Measurements from ENCODE around the gene POPDC3. TPM values are rescaled to one million over a fixed set of nuclear protein-coding genes. Genes with fewer than 3 reads are reported as not detected.

POPDC3 gene
- total RNA-seq, 1 donor from 2014 or later: 8.2 TPM

DNA sequence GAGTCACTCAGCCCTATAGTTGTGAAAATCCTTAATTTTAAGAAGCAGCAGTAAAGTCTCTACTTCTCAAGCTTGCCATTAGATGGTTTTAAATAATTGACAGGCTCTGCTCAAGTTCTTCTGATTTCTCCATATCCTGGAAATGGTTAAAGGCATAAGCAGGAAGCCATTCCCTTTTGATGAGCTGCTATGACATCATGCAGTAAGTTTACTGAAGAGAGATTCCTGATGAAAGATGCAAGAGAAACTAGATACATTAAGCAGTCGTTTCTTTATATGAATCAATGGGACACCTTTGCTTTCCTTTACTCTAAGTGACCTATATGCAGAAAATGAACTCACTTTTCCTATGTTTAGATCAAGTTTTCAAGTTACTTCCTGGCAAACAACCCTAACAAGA, 9.8 kb downstream of the POPDC3 start:
- Histone ChIP-seq H3F3A (ENCODE audit: low read depth) (no peaks in the 10 kb centered on the region), H2AFZ (replicated peaks) (no peak overlapping the region), H3K9me3 (ENCODE audit: low read depth) (no peaks in the 10 kb centered on the region), H3K27me3 (no peaks in the 10 kb centered on the region), H3K27ac (no peak overlapping the region), H3K79me2 (ENCODE audit: low read depth) (no peaks in the 10 kb centered on the region), H3K4me3 (no peak overlapping the region), H3K4me2 (no peak overlapping the region), H3K36me3 (no peaks in the 10 kb centered on the region), H3K9ac (no peak overlapping the region), H4K20me1 (ENCODE audit: low read depth) (no peaks in the 10 kb centered on the region), H3K4me1 (no peaks in the 10 kb centered on the region)
- Mint-ChIP-seq H3K4me1 (peaks cover 6% of the 10 kb centered on the region), H3K27ac (no peak overlapping the region), H3K36me3 (no peaks in the 10 kb centered on the region), H3K27me3 (ENCODE audit: insufficient read depth, low read depth) (no peaks in the 10 kb centered on the region), H3K9me3 (no peaks in the 10 kb centered on the region), H3K4me3 (no peak overlapping the region)
- no peak for DNase-seq (ENCODE audit: low spot score)
- TF ChIP-seq EZH2phosphoT487 (IDR thresholded peaks at IDR 0.05): no peak

DNA sequence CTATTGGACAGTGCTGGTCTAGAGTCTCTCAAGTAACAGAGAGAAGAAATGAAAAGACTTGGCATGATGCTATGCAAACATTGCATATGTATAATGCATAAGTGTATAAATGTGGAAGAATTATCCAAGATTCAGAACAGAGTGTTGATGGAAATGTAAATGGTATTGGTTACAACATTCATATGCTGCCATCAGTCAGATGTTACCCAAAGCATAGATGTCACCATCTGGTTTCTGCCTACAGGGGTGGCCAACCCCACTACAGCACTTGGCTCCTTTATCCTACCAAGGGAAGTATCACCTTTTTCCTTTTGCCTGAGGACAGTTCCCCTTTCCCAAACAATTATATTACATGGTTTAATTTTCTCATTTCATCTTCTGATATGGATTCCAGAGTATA, 11.9 kb downstream of the POPDC3 start:
- Histone ChIP-seq H3K36me3 (no peaks in the 10 kb centered on the region), H3K4me2 (no peak overlapping the region)
- no peaks in the 10 kb centered on the region for H3K9me3 Mint-ChIP-seq

DNA sequence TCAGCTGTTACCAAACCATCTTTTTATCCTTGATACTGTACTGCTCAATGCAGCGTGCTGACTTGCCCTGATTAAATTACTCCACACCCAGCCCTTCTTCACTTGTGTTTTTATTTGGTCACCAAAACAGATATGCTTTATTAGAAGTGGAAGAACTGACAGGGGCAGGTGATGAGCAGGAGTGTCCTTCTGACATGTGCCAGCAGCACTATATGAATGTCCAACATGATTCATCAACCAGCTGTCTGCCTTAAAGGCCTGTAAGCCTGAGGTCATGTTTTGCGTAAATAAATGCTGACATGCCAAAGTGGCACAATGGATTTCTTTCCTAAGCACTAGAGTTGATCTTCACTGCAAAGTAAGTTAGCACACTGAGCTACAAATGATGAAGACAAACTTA, 15.4 kb downstream of the POPDC3 start:
- Mint-ChIP-seq H3K27ac (no peak overlapping the region), H3K9me3 (no peaks in the 10 kb centered on the region), H3K4me1 (peaks cover 20% of the 10 kb centered on the region), H3K4me3 (no peak overlapping the region), H3K36me3 (no peaks in the 10 kb centered on the region), H3K27me3 (ENCODE audit: insufficient read depth, low read depth) (no peaks in the 10 kb centered on the region)
- no peak overlapping the region for H3K4me3 ChIP-seq
- H3K4me1 ChIP-seq: no peaks in the 10 kb centered on the region
- no peaks in the 10 kb centered on the region for H4K20me1 ChIP-seq (ENCODE audit: low read depth)
- no peaks in the 10 kb centered on the region for H3F3A ChIP-seq (ENCODE audit: low read depth)
- H3K79me2 ChIP-seq (ENCODE audit: low read depth): no peaks in the 10 kb centered on the region
- H2AFZ ChIP-seq (replicated peaks): no peak overlapping the region
- no peak for DNase-seq (ENCODE audit: low spot score)
- no peak overlapping the region for H3K9ac ChIP-seq
- no peaks in the 10 kb centered on the region for H3K27me3 ChIP-seq
- no peak overlapping the region for H3K4me2 ChIP-seq
- no peak overlapping the region for H3K27ac ChIP-seq
- TF ChIP-seq, protein P1, sequence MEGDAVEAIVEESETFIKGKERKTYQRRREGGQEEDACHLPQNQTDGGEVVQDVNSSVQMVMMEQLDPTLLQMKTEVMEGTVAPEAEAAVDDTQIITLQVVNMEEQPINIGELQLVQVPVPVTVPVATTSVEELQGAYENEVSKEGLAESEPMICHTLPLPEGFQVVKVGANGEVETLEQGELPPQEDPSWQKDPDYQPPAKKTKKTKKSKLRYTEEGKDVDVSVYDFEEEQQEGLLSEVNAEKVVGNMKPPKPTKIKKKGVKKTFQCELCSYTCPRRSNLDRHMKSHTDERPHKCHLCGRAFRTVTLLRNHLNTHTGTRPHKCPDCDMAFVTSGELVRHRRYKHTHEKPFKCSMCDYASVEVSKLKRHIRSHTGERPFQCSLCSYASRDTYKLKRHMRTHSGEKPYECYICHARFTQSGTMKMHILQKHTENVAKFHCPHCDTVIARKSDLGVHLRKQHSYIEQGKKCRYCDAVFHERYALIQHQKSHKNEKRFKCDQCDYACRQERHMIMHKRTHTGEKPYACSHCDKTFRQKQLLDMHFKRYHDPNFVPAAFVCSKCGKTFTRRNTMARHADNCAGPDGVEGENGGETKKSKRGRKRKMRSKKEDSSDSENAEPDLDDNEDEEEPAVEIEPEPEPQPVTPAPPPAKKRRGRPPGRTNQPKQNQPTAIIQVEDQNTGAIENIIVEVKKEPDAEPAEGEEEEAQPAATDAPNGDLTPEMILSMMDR (IDR thresholded peaks at IDR 0.05): no peak
- TF ChIP-seq EZH2phosphoT487 (IDR thresholded peaks at IDR 0.05) (no peak), EZH2 (IDR thresholded peaks at IDR 0.05) (no peak)
- H3K36me3 ChIP-seq: no peaks in the 10 kb centered on the region
- no peaks in the 10 kb centered on the region for H3K9me3 ChIP-seq (ENCODE audit: low read depth)

More for the DNA sequence above, 11.9 kb downstream of the POPDC3 start:
- no peaks in the 10 kb centered on the region for H3K79me2 ChIP-seq (ENCODE audit: low read depth)
- H3F3A ChIP-seq (ENCODE audit: low read depth): no peaks in the 10 kb centered on the region
- no peaks in the 10 kb centered on the region for H3K4me1 ChIP-seq
- DNase-seq (ENCODE audit: low spot score): no peak
- no peaks in the 10 kb centered on the region for H4K20me1 ChIP-seq (ENCODE audit: low read depth)
- TF ChIP-seq EZH2phosphoT487 (IDR thresholded peaks at IDR 0.05): no peak
- TF ChIP-seq, protein P1 (IDR thresholded peaks at IDR 0.05): no peak
- no peak for TF ChIP-seq EZH2 (IDR thresholded peaks at IDR 0.05)
- H3K27ac Mint-ChIP-seq: no peak overlapping the region
- no peak overlapping the region for H2AFZ ChIP-seq (replicated peaks)
- peaks cover 20% of the 10 kb centered on the region for H3K4me1 Mint-ChIP-seq
- no peaks in the 10 kb centered on the region for H3K36me3 Mint-ChIP-seq
- no peaks in the 10 kb centered on the region for H3K9me3 ChIP-seq (ENCODE audit: low read depth)
- H3K27me3 ChIP-seq: no peaks in the 10 kb centered on the region
- no peak overlapping the region for H3K4me3 ChIP-seq
- H3K27me3 Mint-ChIP-seq (ENCODE audit: insufficient read depth, low read depth): no peaks in the 10 kb centered on the region
- H3K27ac ChIP-seq: no peak overlapping the region
- H3K9ac ChIP-seq: no peak overlapping the region
- H3K4me3 Mint-ChIP-seq: no peak overlapping the region

DNA sequence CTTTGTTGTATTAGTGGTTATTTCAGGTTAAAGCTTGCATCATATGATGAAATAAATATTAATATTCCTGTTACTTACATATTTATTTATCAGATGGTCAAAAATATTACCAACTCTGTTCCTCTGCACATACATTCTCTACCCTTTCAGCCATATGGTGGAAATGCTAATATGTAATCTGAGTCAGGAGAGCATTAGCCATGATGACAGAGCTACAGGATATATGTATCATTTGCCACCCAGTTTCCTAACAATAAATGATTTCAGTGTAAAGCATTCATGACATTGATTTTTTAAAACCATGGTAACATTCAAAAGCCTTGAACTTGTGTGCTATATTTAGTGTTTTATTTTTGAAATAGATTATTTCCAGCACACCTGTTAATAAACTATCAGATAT, 16.6 kb downstream of the POPDC3 start:
- peaks cover 2% of the 10 kb centered on the region for H3K27me3 Mint-ChIP-seq (ENCODE audit: insufficient read depth, low read depth)
- no peak overlapping the region for H2AFZ ChIP-seq (replicated peaks)
- H3K36me3 Mint-ChIP-seq: no peaks in the 10 kb centered on the region
- H3K4me3 ChIP-seq: no peak overlapping the region
- no peak overlapping the region for H3K9ac ChIP-seq
- no peaks in the 10 kb centered on the region for H4K20me1 ChIP-seq (ENCODE audit: low read depth)
- H3K9me3 ChIP-seq (ENCODE audit: low read depth): no peaks in the 10 kb centered on the region
- DNase-seq (ENCODE audit: low spot score): no peak
- no peak overlapping the region for H3K27ac Mint-ChIP-seq
- no peaks in the 10 kb centered on the region for H3K36me3 ChIP-seq
- H3K27ac ChIP-seq: no peak overlapping the region
- H3K4me1 Mint-ChIP-seq: peaks cover 20% of the 10 kb centered on the region
- no peak overlapping the region for H3K4me2 ChIP-seq
- no peaks in the 10 kb centered on the region for H3K4me1 ChIP-seq
- no peaks in the 10 kb centered on the region for H3K79me2 ChIP-seq (ENCODE audit: low read depth)
- H3K9me3 Mint-ChIP-seq: no peaks in the 10 kb centered on the region
- TF ChIP-seq EZH2 (IDR thresholded peaks at IDR 0.05) (no peak), EZH2phosphoT487 (IDR thresholded peaks at IDR 0.05) (no peak)
- TF ChIP-seq, protein P1 (IDR thresholded peaks at IDR 0.05): no peak
- H3K4me3 Mint-ChIP-seq: no peak overlapping the region
- H3F3A ChIP-seq (ENCODE audit: low read depth): no peaks in the 10 kb centered on the region
- no peaks in the 10 kb centered on the region for H3K27me3 ChIP-seq

Measured in neural progenitor cell (in vitro differentiated cells).